Fibroblast of lung (primary cell): ENCODE results near the gene NT5DC1. TPM values are rescaled to one million over a fixed set of nuclear protein-coding genes. Genes with fewer than 3 reads are reported as not detected.

ENCODE experiments used
- DNase-seq, 2 donors: peaks; one replicate each; pipeline versions ENCODE4 v3.0.0 to v3.0.0-alpha.2; 2010; ENCODE audit warnings: low read depth in 2 of 2
- H2AFZ ChIP-seq: 2 replicates; pipeline ENCODE4 v1.5.1; 2012; ENCODE audit warnings: low read length, control low read depth, inconsistent platforms
- H3K27ac ChIP-seq: 2 replicates; pipeline ENCODE4 v1.5.1; 2011; ENCODE audit warnings: low read length, control low read depth; ENCODE audit not compliant: insufficient read depth
- H3K27me3 ChIP-seq: 2 replicates; pipeline ENCODE4 v1.5.1; 2011; ENCODE audit warnings: mild to moderate bottlenecking, low read length; ENCODE audit not compliant: control insufficient read depth, insufficient read depth
- H3K36me3 ChIP-seq: 2 replicates; pipeline ENCODE4 v1.5.1; 2011; ENCODE audit warnings: low read length; ENCODE audit not compliant: control insufficient read depth, insufficient read depth
- H3K4me1 ChIP-seq: 2 replicates; pipeline ENCODE4 v1.5.1; 2011; ENCODE audit warnings: low read length; ENCODE audit not compliant: control insufficient read depth, insufficient read depth; ENCODE audit errors: extremely low read depth
- H3K4me2 ChIP-seq: 2 replicates; pipeline ENCODE4 v1.5.1; 2011; ENCODE audit warnings: low read length, control low read depth; ENCODE audit not compliant: insufficient read depth; ENCODE audit errors: extremely low read depth
- H3K4me3 ChIP-seq, 4 experiments: fragments of 200-600 bp in 1 of 4; sonication (generic) in 1 of 4; replicated peaks in 1 of 4; 2 replicates each; pipeline ENCODE4 v1.5.1; 2011 to 2016; ENCODE audit warnings: low read length in 4 of 4, low read depth in 3 of 4, mild to moderate bottlenecking in 3 of 4, control low read depth in 2 of 4, inconsistent platforms in 1 of 4, mixed read lengths in 1 of 4; ENCODE audit not compliant: insufficient read depth in 1 of 4; ENCODE audit errors: control extremely low read depth in 1 of 4
- H3K79me2 ChIP-seq: 2 replicates; pipeline ENCODE4 v1.5.1; 2012; ENCODE audit warnings: mild to moderate bottlenecking, low read length, inconsistent platforms; ENCODE audit not compliant: control insufficient read depth, insufficient read depth
- H3K9ac ChIP-seq: 2 replicates; pipeline ENCODE4 v1.5.1; 2011; ENCODE audit warnings: mild to moderate bottlenecking, low read length, control low read depth; ENCODE audit not compliant: insufficient read depth
- H3K9me3 ChIP-seq: 2 replicates; pipeline ENCODE4 v1.5.1; 2012; ENCODE audit warnings: low read depth, low read length; ENCODE audit not compliant: control insufficient read depth, insufficient read depth
- H4K20me1 ChIP-seq: 2 replicates; pipeline ENCODE4 v1.5.1; 2011; ENCODE audit warnings: low read length; ENCODE audit not compliant: control insufficient read depth, insufficient read depth; ENCODE audit errors: extremely low read depth
- EZH2 ChIP-seq: IDR thresholded peaks from 2 replicates; pipeline ENCODE4 v1.5.1; 2012; ENCODE audit warnings: low read length, control low read depth, mild to moderate bottlenecking; ENCODE audit errors: missing control alignments
- polyA plus RNA-seq, 2 donors: library from polyadenylated mRNA; depleted of rRNA in 1 of 2; stranded (reverse) in 1 of 2; unstranded in 1 of 2; fragments of >200 nt; gene quantifications; 2 replicates each; pipeline ENCODE4 v1.2.1, GENCODE V29; 2011 to 2012; ENCODE audit warnings: missing spikeins in 1 of 2
- total RNA-seq: library from RNA; depleted of rRNA; stranded (reverse); fragments of >200 nt; gene quantifications from 2 replicates; pipeline ENCODE4 v1.2.1, GENCODE V29; 2014
- TF ChIP-seq, protein P1 (sequence below), 2 donors: IDR thresholded peaks in 1 of 2; conservative IDR thresholded peaks in 1 of 2; 1 replicate in 1 of 2; 2 replicates in 1 of 2; pipeline ENCODE4 v1.5.1; 2011 to 2012; ENCODE audit warnings: low read length in 2 of 2, control low read depth in 1 of 2, inconsistent platforms in 1 of 2, low read depth in 1 of 2, mild to moderate bottlenecking in 1 of 2

NT5DC1 gene
- total and polyA plus RNA-seq, 2 donors (not counting 1 experiment from before 2014, with no cell fraction given): 8.1 to 17.9 TPM

DNA sequence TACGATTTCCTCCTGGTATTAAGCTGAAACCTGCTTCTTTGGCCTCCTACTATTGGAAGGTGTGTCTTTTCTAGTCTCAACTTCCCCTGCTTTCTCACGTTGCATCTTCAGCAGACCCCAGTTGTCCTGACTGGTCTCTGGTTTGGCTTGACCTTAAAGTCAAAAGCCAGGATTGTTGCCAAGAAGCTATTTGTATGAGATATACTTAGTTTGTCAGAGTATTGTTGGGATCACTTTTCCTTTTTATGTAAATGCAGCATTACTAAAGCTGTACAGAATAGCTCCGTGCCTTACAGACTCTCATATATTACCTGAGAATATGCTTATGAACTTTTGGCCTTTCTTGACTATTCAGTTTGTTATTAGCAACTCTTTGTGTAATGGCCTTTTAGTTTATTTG is 92.1 kb downstream of the NT5DC1 start:
- no peaks in the 10 kb centered on the region for H3K36me3 ChIP-seq
- H3K27me3 ChIP-seq: no peaks in the 10 kb centered on the region
- no peak overlapping the region for H2AFZ ChIP-seq
- no peak for TF ChIP-seq EZH2
- TF ChIP-seq, protein P1, sequence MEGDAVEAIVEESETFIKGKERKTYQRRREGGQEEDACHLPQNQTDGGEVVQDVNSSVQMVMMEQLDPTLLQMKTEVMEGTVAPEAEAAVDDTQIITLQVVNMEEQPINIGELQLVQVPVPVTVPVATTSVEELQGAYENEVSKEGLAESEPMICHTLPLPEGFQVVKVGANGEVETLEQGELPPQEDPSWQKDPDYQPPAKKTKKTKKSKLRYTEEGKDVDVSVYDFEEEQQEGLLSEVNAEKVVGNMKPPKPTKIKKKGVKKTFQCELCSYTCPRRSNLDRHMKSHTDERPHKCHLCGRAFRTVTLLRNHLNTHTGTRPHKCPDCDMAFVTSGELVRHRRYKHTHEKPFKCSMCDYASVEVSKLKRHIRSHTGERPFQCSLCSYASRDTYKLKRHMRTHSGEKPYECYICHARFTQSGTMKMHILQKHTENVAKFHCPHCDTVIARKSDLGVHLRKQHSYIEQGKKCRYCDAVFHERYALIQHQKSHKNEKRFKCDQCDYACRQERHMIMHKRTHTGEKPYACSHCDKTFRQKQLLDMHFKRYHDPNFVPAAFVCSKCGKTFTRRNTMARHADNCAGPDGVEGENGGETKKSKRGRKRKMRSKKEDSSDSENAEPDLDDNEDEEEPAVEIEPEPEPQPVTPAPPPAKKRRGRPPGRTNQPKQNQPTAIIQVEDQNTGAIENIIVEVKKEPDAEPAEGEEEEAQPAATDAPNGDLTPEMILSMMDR (conservative IDR thresholded peaks at IDR 0.05 in 1 of 2, IDR thresholded peaks at IDR 0.05 in 1 of 2; ENCODE audit: low read depth in 1 of 2, low read length in 2 of 2): no peak
- no peak overlapping the region for H3K27ac ChIP-seq
- no peak overlapping the region for H3K4me3 ChIP-seq
- H4K20me1 ChIP-seq: no peaks in the 10 kb centered on the region
- no peak overlapping the region for H3K9ac ChIP-seq
- peak in 1 of 2 donors; percentile 26 for DNase-seq
- H3K79me2 ChIP-seq: no peaks in the 10 kb centered on the region
- H3K4me2 ChIP-seq: no peak overlapping the region
- H3K4me1 ChIP-seq: no peaks in the 10 kb centered on the region
- no peaks in the 10 kb centered on the region for H3K9me3 ChIP-seq

DNA sequence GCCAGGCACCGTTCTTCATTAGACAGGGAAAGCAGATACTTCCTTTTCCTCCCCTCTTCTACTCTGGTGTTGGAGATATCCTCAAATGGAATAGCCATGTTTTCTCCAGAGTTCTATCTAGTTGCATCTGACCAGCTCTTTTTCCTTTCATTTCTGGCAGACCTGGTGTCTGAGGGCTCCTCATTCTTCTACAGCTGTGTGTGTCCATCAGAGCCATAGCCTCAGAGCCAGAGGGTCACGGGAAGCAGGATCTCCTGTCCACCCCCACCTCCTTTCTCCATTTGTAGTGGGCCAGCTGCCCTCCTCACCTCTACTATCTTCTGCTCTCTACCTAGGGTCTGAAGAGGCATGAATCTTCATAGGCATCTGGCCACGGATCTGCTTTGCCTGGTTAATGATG is 96.2 kb downstream of the NT5DC1 start:
- Histone ChIP-seq H3K4me3 (no peak overlapping the region), H3K27ac (no peak overlapping the region), H3K4me2 (no peak overlapping the region), H4K20me1 (no peaks in the 10 kb centered on the region), H3K36me3 (no peaks in the 10 kb centered on the region), H3K9me3 (no peaks in the 10 kb centered on the region), H3K79me2 (no peaks in the 10 kb centered on the region), H3K4me1 (no peaks in the 10 kb centered on the region), H3K9ac (no peak overlapping the region), H3K27me3 (no peaks in the 10 kb centered on the region), H2AFZ (no peak overlapping the region)
- no peak for TF ChIP-seq EZH2
- TF ChIP-seq, protein P1 (conservative IDR thresholded peaks at IDR 0.05 in 1 of 2, IDR thresholded peaks at IDR 0.05 in 1 of 2; ENCODE audit: low read depth in 1 of 2, low read length in 2 of 2): no peak
- no peak for DNase-seq

DNA sequence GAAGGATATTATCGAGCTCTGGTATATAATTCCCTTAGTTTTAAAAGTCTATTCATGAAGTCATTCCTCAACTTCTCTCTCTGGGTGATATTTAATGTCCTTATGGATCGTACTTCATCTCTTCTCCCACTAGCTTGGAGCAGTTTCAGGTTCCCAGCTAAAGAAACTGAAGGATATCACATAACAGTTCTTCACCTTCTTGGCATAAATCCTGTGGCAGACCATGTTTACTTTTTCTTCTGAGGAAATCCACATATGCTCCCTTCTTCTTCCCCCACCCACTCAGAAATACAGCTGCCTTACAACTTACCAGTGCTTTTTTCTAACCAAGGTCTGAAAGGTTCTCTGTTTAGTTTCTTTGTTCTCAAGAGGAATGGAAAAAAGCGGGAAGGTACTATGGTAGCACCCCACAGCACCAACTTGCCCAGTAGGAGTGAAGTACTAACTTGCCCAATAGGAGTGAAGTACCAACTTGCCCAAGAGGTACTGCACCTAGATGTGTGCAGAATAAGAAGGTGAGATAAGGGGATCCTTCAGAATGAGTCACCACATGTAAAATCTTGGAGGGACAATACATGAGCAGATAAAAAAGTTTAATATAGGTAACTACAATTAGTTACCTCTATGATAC is 100.1 kb downstream of the NT5DC1 start:
- H3K4me3 ChIP-seq: no peak overlapping the region
- H3K36me3 ChIP-seq: no peaks in the 10 kb centered on the region
- no peak overlapping the region for H3K27ac ChIP-seq
- H2AFZ ChIP-seq: no peak overlapping the region
- H4K20me1 ChIP-seq: no peaks in the 10 kb centered on the region
- no peaks in the 10 kb centered on the region for H3K9me3 ChIP-seq
- TF ChIP-seq, protein P1 (conservative IDR thresholded peaks at IDR 0.05 in 1 of 2, IDR thresholded peaks at IDR 0.05 in 1 of 2; ENCODE audit: low read depth in 1 of 2, low read length in 2 of 2): no peak
- TF ChIP-seq EZH2: no peak
- H3K79me2 ChIP-seq: no peaks in the 10 kb centered on the region
- H3K4me1 ChIP-seq: no peaks in the 10 kb centered on the region
- H3K4me2 ChIP-seq: no peak overlapping the region
- peak; percentile 62 to 78 for DNase-seq
- H3K27me3 ChIP-seq: no peaks in the 10 kb centered on the region
- H3K9ac ChIP-seq: no peak overlapping the region
